ENCODE measurements around the gene TRIM66.

TRIM66 gene

DNA sequence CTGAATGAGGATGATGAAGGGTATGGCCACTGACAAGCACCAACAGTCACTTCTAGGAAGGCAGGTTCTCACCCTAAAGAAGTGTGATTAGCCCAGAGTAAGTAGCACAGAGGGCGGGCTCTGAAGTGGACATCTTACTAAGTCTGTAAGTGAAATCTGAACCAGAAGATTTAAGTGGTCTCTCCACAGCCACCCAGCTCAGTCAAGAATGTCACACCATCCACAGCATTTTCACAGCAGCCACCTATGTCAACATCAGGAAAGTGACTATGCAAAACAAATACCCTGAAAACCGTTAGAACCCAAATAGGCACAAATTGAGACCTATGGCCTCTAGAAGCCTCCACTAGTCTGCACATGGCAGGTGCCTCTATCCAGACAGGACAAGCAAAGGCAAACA, 65.4 kb downstream of the TRIM66 start:
- H3K9ac ChIP-seq (ENCODE audit: low read length) = no peak overlapping the region
- no peaks in the 10 kb centered on the region for H3K27me3 ChIP-seq (replicated peaks; ENCODE audit: control insufficient read depth, insufficient read depth, low read length)
- H3K4me3 ChIP-seq (ENCODE audit: low read length) = no peak overlapping the region
- peaks cover 56% of the 10 kb centered on the region for H3K36me3 ChIP-seq (ENCODE audit: control insufficient read depth, insufficient read depth, low read length, severe bottlenecking)
- H3K4me1 ChIP-seq (ENCODE audit: control insufficient read depth, insufficient read depth, low read length) = peaks cover 5% of the 10 kb centered on the region
- no peaks in the 10 kb centered on the region for H3K9me3 ChIP-seq (ENCODE audit: control insufficient read depth, low read length)
- DNase-seq (ENCODE audit: low read depth) = no peak

DNA sequence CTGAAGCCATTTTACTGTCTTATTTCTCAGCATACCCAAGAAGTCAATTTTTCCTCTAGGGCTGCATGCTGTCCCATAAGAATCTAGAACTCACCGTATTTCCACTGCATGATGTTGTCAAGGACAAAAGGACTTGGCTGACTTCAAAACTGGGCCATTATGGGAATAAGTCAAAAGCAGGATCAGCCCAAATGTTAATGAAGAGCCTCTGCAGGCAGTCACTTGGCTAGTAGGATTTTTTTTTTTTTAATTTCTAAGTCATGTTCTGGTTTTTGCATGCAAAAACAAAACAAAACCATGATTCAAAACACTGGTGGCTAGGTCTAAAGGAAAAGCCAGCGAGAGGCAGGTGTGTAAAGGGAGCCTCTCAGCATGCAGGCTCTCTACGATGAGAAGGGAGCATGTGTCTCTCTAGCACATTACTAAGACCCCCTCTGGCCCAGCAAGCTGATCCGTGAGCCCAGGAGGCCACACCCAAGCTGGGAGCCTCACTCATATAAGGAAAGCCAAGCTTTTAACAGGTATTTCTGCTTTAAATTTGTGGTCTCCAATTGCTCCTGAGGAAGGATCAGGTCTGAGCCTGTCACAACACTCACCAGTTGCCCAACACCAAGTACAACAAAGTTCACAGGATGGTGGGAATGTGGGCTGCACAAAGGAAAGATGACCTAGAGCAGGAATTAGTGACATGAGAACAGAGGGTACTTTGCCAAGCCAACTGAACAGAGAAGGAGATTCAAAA, 67.0 kb downstream of the TRIM66 start:
- no peak for DNase-seq (ENCODE audit: low read depth)
- peaks cover 5% of the 10 kb centered on the region for H3K4me1 ChIP-seq (ENCODE audit: control insufficient read depth, insufficient read depth, low read length)

DNA sequence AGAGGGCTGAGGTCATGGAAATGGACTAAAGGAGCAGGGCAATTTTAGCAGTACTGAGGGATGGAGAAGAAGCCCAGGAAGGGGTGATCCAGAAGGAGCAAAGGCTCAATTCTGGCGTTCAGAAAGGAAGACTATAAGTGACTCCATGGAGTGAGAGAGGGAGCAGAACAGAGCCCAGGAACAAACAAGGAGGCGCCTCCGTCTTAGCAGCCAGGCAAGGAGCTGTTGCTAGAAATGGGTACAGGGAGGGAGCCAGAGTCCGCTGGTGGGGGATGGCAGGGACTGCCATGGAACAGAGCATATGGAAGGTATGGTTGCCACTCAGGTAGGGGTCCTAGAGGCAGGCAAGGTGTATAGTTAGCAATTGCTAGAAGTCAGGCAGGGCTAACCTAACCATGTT, 68.0 kb downstream of the TRIM66 start:
- DNase-seq (ENCODE audit: low read depth) = no peak
- no peak overlapping the region for H3K4me3 ChIP-seq (ENCODE audit: low read length)
- no peaks in the 10 kb centered on the region for H3K27me3 ChIP-seq (replicated peaks; ENCODE audit: control insufficient read depth, insufficient read depth, low read length)
- H3K36me3 ChIP-seq (ENCODE audit: control insufficient read depth, insufficient read depth, low read length, severe bottlenecking) = peaks cover 36% of the 10 kb centered on the region
- H3K9ac ChIP-seq (ENCODE audit: low read length) = no peak overlapping the region
- peaks cover 5% of the 10 kb centered on the region for H3K4me1 ChIP-seq (ENCODE audit: control insufficient read depth, insufficient read depth, low read length)
- H3K9me3 ChIP-seq (ENCODE audit: control insufficient read depth, low read length) = no peaks in the 10 kb centered on the region

More for the DNA sequence above, 67.0 kb downstream of the TRIM66 start:
- Histone ChIP-seq H3K4me3 (ENCODE audit: low read length) (no peak overlapping the region), H3K9ac (ENCODE audit: low read length) (no peak overlapping the region), H3K27me3 (replicated peaks; ENCODE audit: control insufficient read depth, insufficient read depth, low read length) (no peaks in the 10 kb centered on the region), H3K36me3 (ENCODE audit: control insufficient read depth, insufficient read depth, low read length, severe bottlenecking) (peaks cover 41% of the 10 kb centered on the region), H3K9me3 (ENCODE audit: control insufficient read depth, low read length) (no peaks in the 10 kb centered on the region)

DNA sequence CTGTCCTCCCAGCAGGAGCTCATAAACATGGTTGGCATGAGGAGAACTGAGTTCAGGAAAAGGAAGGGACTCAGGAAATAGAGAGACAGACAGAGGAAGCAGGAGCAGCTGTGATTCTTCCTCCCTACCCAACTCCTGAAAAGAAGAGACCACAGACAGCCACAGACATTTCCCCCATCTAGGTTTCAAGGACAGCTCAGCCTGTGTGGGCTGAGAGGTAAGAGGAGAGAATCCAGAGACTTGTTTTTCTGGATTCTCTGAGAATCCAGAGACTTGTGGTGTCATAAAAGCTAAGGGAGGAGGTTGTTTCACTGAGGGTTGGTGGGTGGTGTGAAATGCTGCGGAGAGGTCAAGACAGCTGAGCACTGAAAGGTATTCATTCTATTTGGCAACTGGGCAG, 69.4 kb downstream of the TRIM66 start:
- Histone ChIP-seq H3K9me3 (ENCODE audit: control insufficient read depth, low read length) (no peaks in the 10 kb centered on the region), H3K4me1 (ENCODE audit: control insufficient read depth, insufficient read depth, low read length) (peaks cover 14% of the 10 kb centered on the region), H3K27me3 (replicated peaks; ENCODE audit: control insufficient read depth, insufficient read depth, low read length) (no peaks in the 10 kb centered on the region), H3K9ac (ENCODE audit: low read length) (no peak overlapping the region), H3K36me3 (ENCODE audit: control insufficient read depth, insufficient read depth, low read length, severe bottlenecking) (peaks cover 24% of the 10 kb centered on the region), H3K4me3 (ENCODE audit: low read length) (no peak overlapping the region)
- no peak for DNase-seq (ENCODE audit: low read depth)

DNA sequence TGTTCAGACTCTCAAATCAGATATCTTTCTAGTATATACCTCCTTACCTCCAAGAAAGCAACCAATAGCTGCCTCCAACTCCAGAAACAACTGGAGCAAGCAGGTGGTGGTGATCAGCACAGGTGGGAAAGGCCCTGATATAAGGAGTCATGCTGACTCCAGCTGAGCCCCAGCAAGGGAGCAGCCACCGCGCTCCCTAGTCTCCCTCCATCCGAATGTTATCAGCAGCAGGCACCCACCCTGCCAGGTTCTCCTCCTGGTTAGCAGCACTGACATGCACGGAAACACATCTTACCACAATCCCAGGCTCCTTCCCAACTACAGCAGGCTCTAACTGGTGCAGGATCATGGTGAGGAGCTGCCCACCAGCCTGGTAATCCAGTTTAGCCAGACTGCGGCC, 69.9 kb downstream of the TRIM66 start:
- Histone ChIP-seq H3K4me1 (ENCODE audit: control insufficient read depth, insufficient read depth, low read length) (peaks cover 14% of the 10 kb centered on the region), H3K27me3 (replicated peaks; ENCODE audit: control insufficient read depth, insufficient read depth, low read length) (no peaks in the 10 kb centered on the region), H3K4me3 (ENCODE audit: low read length) (no peak overlapping the region), H3K9ac (ENCODE audit: low read length) (no peak overlapping the region), H3K36me3 (ENCODE audit: control insufficient read depth, insufficient read depth, low read length, severe bottlenecking) (peaks cover 19% of the 10 kb centered on the region), H3K9me3 (ENCODE audit: control insufficient read depth, low read length) (no peaks in the 10 kb centered on the region)
- DNase-seq (ENCODE audit: low read depth) = no peak

DNA sequence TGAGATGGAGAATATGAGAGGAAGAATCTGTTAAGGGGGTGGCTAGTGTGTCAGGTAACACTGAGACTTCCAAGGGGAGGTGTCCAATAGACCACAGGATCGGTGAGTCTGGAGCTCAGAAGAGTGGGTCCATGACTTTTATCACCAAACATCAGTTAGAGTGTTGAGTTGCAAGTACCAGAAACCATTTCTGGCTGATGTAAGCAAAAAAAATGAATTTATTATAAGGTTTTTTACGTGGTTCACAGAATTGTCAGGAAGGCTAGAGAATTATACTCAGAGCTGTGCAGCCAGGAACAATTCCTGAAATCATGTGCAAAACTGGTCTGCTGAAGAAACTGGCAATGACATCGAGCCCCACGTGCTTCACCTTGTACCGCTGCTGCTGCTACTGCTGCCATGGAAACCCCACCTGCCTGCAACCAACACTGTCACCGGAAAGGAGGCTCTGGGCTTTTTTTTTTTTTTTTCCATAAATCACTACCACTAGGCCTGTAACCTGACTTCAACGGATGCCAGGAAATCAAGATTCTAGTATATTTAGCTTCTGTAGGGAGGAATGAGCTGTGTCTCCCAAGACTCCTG, 71.8 kb downstream of the TRIM66 start:
- no peak for DNase-seq (ENCODE audit: low read depth)
- Histone ChIP-seq H3K9me3 (ENCODE audit: control insufficient read depth, low read length) (no peaks in the 10 kb centered on the region), H3K9ac (ENCODE audit: low read length) (no peak overlapping the region), H3K27me3 (replicated peaks; ENCODE audit: control insufficient read depth, insufficient read depth, low read length) (no peaks in the 10 kb centered on the region), H3K4me1 (ENCODE audit: control insufficient read depth, insufficient read depth, low read length) (peaks cover 13% of the 10 kb centered on the region), H3K4me3 (ENCODE audit: low read length) (no peak overlapping the region), H3K36me3 (ENCODE audit: control insufficient read depth, insufficient read depth, low read length, severe bottlenecking) (no peaks in the 10 kb centered on the region)

DNA sequence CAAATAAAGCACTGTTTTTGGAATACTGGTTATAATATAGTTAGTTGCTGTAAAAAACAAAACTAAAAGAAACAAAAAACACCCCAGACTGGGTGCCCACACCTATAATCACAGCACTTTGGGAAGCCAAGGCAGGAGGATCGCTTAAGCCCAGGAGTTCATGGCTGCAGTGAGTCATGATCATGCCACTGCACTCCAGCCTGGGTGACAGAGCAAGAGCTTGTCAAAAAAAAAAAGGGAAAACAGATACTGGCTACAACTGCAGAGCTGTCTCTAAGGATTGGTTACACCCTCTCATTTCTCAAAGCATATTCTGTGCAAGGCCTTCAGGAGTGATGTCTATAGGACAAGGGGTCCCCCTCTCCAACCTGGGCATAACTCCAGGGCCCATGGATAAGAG, 73.8 kb downstream of the TRIM66 start:
- no peaks in the 10 kb centered on the region for H3K9me3 ChIP-seq (ENCODE audit: control insufficient read depth, low read length)
- H3K4me1 ChIP-seq (ENCODE audit: control insufficient read depth, insufficient read depth, low read length) = peaks cover 17% of the 10 kb centered on the region
- no peaks in the 10 kb centered on the region for H3K36me3 ChIP-seq (ENCODE audit: control insufficient read depth, insufficient read depth, low read length, severe bottlenecking)
- H3K9ac ChIP-seq (ENCODE audit: low read length) = no peak overlapping the region
- H3K4me3 ChIP-seq (ENCODE audit: low read length) = no peak overlapping the region
- peak; percentile 55 for DNase-seq (ENCODE audit: low read depth)
- H3K27me3 ChIP-seq (replicated peaks; ENCODE audit: control insufficient read depth, insufficient read depth, low read length) = no peaks in the 10 kb centered on the region

DNA sequence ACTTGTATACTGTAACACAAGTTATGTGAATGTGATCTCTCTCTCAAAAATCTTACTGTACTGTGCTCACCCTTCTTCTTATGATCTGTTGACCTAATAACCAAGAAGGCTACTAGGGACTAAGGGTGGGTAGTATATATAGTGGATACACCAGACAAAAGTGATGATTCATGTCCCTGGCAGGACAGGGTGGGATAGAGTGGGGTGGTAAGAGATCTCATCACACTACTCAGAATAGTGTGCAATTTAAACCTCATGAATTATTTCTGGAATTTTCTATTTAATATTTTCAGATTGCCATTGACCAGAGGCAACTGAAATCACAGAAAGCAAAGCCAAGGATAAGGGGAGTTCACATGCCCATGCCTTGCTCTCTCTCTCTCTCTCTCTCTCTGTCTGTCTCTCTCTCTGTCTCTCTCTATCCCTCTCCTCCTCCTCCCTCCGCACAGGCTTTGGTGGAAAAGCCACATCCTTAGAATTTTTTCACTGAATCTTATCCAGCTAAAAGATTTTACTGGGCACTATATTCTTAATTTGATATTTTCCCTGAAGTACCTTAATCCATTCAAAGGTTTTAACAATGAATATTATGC, 76.4 kb downstream of the TRIM66 start:
- H3K27me3 ChIP-seq (replicated peaks; ENCODE audit: control insufficient read depth, insufficient read depth, low read length) = no peaks in the 10 kb centered on the region
- DNase-seq (ENCODE audit: low read depth) = no peak

DNA sequence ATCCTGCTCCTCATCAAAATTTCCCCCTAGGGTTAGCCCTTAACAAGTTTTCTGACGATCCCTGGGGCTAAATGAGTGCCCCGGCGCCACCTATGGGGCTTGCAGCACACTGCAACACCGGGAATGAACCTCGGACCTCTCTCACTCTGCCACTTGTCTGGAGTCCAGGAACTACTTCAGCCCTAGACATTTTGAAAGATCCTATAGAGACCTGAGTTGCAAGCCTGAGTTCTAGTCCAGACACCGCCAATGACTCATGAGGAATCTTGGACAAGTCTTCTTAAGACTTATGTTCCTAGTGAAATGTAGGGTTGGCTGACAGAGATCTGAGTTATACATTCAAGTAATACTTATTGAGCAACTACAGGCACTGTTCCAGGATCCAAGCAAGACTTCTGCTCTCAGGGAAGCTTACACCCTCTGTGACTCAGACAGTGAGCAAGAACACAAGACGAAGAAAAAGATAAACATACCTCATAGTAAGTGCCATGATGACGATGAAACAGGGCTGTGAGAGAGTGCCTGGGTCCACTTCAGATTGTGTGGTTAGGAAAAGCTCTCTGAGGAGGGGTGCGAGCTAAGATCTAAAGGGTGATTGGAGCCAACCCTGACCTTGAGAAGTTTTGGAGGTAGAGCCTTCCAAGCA, 78.3 kb downstream of the TRIM66 start:
- H3K9me3 ChIP-seq (ENCODE audit: control insufficient read depth, low read length) = no peaks in the 10 kb centered on the region
- peak; percentile 99 for DNase-seq (ENCODE audit: low read depth)
- peaks cover 25% of the 10 kb centered on the region for H3K4me1 ChIP-seq (ENCODE audit: control insufficient read depth, insufficient read depth, low read length)
- H3K27me3 ChIP-seq (replicated peaks; ENCODE audit: control insufficient read depth, insufficient read depth, low read length) = no peaks in the 10 kb centered on the region
- H3K4me3 ChIP-seq (ENCODE audit: low read length) = peak overlapping the region; percentile 28
- no peaks in the 10 kb centered on the region for H3K36me3 ChIP-seq (ENCODE audit: control insufficient read depth, insufficient read depth, low read length, severe bottlenecking)
- no peak overlapping the region for H3K9ac ChIP-seq (ENCODE audit: low read length)

More for the DNA sequence above, 76.4 kb downstream of the TRIM66 start:
- H3K9ac ChIP-seq (ENCODE audit: low read length) = no peak overlapping the region
- no peak overlapping the region for H3K4me3 ChIP-seq (ENCODE audit: low read length)
- H3K9me3 ChIP-seq (ENCODE audit: control insufficient read depth, low read length) = no peaks in the 10 kb centered on the region
- no peaks in the 10 kb centered on the region for H3K36me3 ChIP-seq (ENCODE audit: control insufficient read depth, insufficient read depth, low read length, severe bottlenecking)
- H3K4me1 ChIP-seq (ENCODE audit: control insufficient read depth, insufficient read depth, low read length) = peaks cover 24% of the 10 kb centered on the region

DNA sequence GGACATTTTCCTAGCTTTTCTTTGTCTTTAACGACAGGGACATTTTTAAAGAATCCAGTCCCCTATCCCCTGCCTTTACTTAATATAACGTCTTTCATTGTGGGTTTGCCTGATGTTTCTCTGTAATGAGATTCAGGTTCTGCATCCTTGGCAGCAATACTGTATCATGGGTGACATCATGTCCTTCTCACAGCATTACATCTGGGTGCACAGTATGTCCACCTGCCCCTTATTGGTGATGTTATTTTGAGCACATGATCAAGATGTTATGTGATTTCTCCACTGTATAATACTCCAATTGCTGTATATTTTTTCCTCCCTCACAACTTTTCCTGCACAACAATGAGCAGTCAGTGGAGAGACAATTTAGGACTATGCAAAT, 78.8 kb downstream of the TRIM66 start:
- peak; percentile 14 for DNase-seq (ENCODE audit: low read depth)
- no peak overlapping the region for H3K9ac ChIP-seq (ENCODE audit: low read length)
- H3K4me3 ChIP-seq (ENCODE audit: low read length) = no peak overlapping the region
- no peaks in the 10 kb centered on the region for H3K36me3 ChIP-seq (ENCODE audit: control insufficient read depth, insufficient read depth, low read length, severe bottlenecking)
- H3K4me1 ChIP-seq (ENCODE audit: control insufficient read depth, insufficient read depth, low read length) = peaks cover 20% of the 10 kb centered on the region
- H3K27me3 ChIP-seq (replicated peaks; ENCODE audit: control insufficient read depth, insufficient read depth, low read length) = no peaks in the 10 kb centered on the region
- no peaks in the 10 kb centered on the region for H3K9me3 ChIP-seq (ENCODE audit: control insufficient read depth, low read length)

DNA sequence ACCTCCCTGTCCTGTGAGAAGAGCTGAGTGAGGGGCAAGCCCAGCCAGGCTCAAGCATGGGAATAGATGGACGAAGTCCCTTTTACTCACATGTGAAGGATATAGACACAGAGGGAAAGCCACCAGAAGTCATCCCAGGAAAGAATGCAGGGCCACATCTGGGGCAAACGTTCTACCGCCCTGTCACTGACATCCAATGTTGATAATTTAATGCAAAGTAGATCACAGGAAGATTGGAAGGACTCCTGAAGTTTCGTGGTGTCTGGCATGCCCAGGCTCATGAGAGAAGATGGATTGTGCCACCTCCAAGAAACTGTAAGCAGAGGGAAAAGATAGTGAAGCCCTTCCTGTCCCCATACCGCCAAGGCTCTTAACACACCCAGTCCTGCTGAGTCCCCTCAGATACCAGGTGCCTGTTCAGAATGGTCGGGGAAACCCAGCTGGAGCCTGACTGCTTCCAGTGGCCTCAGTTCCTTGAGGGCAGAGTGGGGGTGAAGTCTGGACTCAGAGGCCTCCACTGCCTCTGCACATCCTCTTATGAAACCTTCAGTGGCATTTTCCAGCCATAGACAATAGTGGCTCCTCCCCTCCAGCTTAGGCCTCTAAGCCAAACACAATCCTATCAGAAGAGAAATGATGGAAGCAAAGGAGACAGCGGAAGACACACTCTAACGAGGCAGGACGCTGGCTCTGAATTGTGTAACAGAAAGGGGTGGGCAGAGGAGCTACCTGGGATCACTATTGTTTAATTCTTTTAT, 80.9 kb downstream of the TRIM66 start:
- Histone ChIP-seq H3K9me3 (ENCODE audit: control insufficient read depth, low read length) (no peaks in the 10 kb centered on the region), H3K27me3 (replicated peaks; ENCODE audit: control insufficient read depth, insufficient read depth, low read length) (no peaks in the 10 kb centered on the region), H3K4me3 (ENCODE audit: low read length) (no peak overlapping the region), H3K9ac (ENCODE audit: low read length) (no peak overlapping the region), H3K36me3 (ENCODE audit: control insufficient read depth, insufficient read depth, low read length, severe bottlenecking) (no peaks in the 10 kb centered on the region), H3K4me1 (ENCODE audit: control insufficient read depth, insufficient read depth, low read length) (peaks cover 26% of the 10 kb centered on the region)
- DNase-seq (ENCODE audit: low read depth) = no peak
